Osteocyte (in vitro differentiated cells): ENCODE data around the gene ZNF846. TPM values are rescaled to one million over a fixed set of nuclear protein-coding genes. Genes with fewer than 3 reads are reported as not detected.
"Not testable (repeated sequence)": the region's sequence is repeated elsewhere in the genome, so short reads cannot be mapped to it uniquely, and the experiment has no call there.

Experiments used
- DNase-seq: peaks from one replicate; pipeline ENCODE4 v3.0.0; 2021; ENCODE audit warnings: mixed read lengths; ENCODE audit not compliant: unreplicated experiment; ENCODE audit errors: extremely low spot score
- H3K27ac Mint-ChIP-seq: one replicate; pipeline ENCODE4 v1.8.0; 2021; ENCODE audit warnings: mild to moderate bottlenecking, mixed read lengths; ENCODE audit not compliant: unreplicated experiment
- H3K27me3 Mint-ChIP-seq: one replicate; pipeline ENCODE4 v1.8.0; 2021; ENCODE audit warnings: mixed read lengths; ENCODE audit not compliant: unreplicated experiment
- H3K36me3 Mint-ChIP-seq: one replicate; pipeline ENCODE4 v1.8.0; 2021; ENCODE audit warnings: mixed read lengths; ENCODE audit not compliant: unreplicated experiment
- H3K4me1 Mint-ChIP-seq: one replicate; pipeline ENCODE4 v1.8.0; 2021; ENCODE audit warnings: mixed read lengths; ENCODE audit not compliant: unreplicated experiment
- H3K4me3 Mint-ChIP-seq: one replicate; pipeline ENCODE4 v1.8.0; 2021; ENCODE audit warnings: mild to moderate bottlenecking, moderate library complexity, mixed read lengths; ENCODE audit not compliant: unreplicated experiment
- H3K9me3 Mint-ChIP-seq: one replicate; pipeline ENCODE4 v1.8.0; 2021; ENCODE audit warnings: mixed read lengths; ENCODE audit not compliant: unreplicated experiment
- CTCF ChIP-seq: fragments of 200-600 bp; sonication (generic); IDR thresholded peaks from 2 replicates; pipeline ENCODE4 v1.5.0; 2021; ENCODE audit warnings: antibody characterized with exemption, mild to moderate bottlenecking, moderate library complexity
- total RNA-seq: library from RNA; stranded (reverse); gene quantifications from 2 replicates; pipeline ENCODE4 v1.2.1, GENCODE V29; 2021

Gene ZNF846
- total RNA-seq, 1 donor from 2014 or later, result 15.3 TPM

GRCh38 chr19:9735986-9736385 lies 32.6 kb downstream of the ZNF846 start:
- H3K4me1 Mint-ChIP-seq, result no peaks in the 10 kb centered on the region
- DNase-seq, result no peak
- no peak overlapping the region for H3K4me3 Mint-ChIP-seq
- no peaks in the 10 kb centered on the region for H3K36me3 Mint-ChIP-seq
- no peak overlapping the region for H3K27ac Mint-ChIP-seq
- H3K27me3 Mint-ChIP-seq, result no peaks in the 10 kb centered on the region
- peaks cover 8% of the 10 kb centered on the region for H3K9me3 Mint-ChIP-seq
- no peak for TF ChIP-seq CTCF

GRCh38 chr19:9730056-9730455 lies 38.5 kb downstream of the ZNF846 start:
- H3K36me3 Mint-ChIP-seq, H3K27ac Mint-ChIP-seq, H3K4me1 Mint-ChIP-seq, DNase-seq, H3K4me3 Mint-ChIP-seq, H3K27me3 Mint-ChIP-seq: not testable (repeated sequence)
- H3K9me3 Mint-ChIP-seq, result peaks cover 22% of the 10 kb centered on the region

GRCh38 chr19:9729162-9729561 lies 39.4 kb downstream of the ZNF846 start:
- no peaks in the 10 kb centered on the region for H3K4me1 Mint-ChIP-seq
- DNase-seq, result no peak
- no peaks in the 10 kb centered on the region for H3K27me3 Mint-ChIP-seq
- no peak overlapping the region for H3K27ac Mint-ChIP-seq
- no peak for TF ChIP-seq CTCF
- no peaks in the 10 kb centered on the region for H3K36me3 Mint-ChIP-seq
- H3K4me3 Mint-ChIP-seq, result no peak overlapping the region
- peaks cover 29% of the 10 kb centered on the region for H3K9me3 Mint-ChIP-seq

- Mint-ChIP-seq H3K9me3 (peaks cover 27% of the 10 kb centered on the region), H3K27ac (no peak overlapping the region), H3K36me3 (no peaks in the 10 kb centered on the region), H3K27me3 (peaks cover 4% of the 10 kb centered on the region), H3K4me3 (no peak overlapping the region), H3K4me1 (no peaks in the 10 kb centered on the region)
- no peak for DNase-seq
- no peak for TF ChIP-seq CTCF
These were observed 40.9 kb downstream of the ZNF846 start for GRCh38 chr19:9727644-9728043.

- H3K9me3 Mint-ChIP-seq, result peaks cover 31% of the 10 kb centered on the region
- not testable (repeated sequence) for H3K27me3 Mint-ChIP-seq, H3K27ac Mint-ChIP-seq, H3K4me3 Mint-ChIP-seq, H3K4me1 Mint-ChIP-seq, H3K36me3 Mint-ChIP-seq, DNase-seq
These were observed 42.9 kb downstream of the ZNF846 start for GRCh38 chr19:9725508-9726201.

- Mint-ChIP-seq H3K4me3 (no peak overlapping the region), H3K9me3 (peaks cover 22% of the 10 kb centered on the region), H3K27ac (no peak overlapping the region), H3K4me1 (no peaks in the 10 kb centered on the region), H3K27me3 (peaks cover 8% of the 10 kb centered on the region), H3K36me3 (no peaks in the 10 kb centered on the region)
- DNase-seq, result no peak
- TF ChIP-seq CTCF, result no peak
These were observed 44.4 kb downstream of the ZNF846 start for GRCh38 chr19:9724157-9724556.
